ENCODE data around the gene WDR87. TPM values are rescaled to one million over a fixed set of nuclear protein-coding genes. Genes with fewer than 3 reads are reported as not detected.

The WDR87 gene
- total RNA-seq, 1 experiment from 2014 or later: not detected

Other genes starting within 250 kb of the WDR87 start
- gene ZNF607, start 186.8 kb downstream of the WDR87 start, total RNA-seq (2021; ENCODE audit: unreplicated experiment): 7.1 TPM
- 2.4 TPM for gene ZNF573, start 127.0 kb downstream of the WDR87 start, total RNA-seq (2021; ENCODE audit: unreplicated experiment)
- 41.8 TPM for gene SIPA1L3, start 614 bp upstream of the WDR87 start, total RNA-seq (2021; ENCODE audit: unreplicated experiment)

All from HCT116 (cell line).